ENCODE measurements around the gene SFTPA1.

SFTPA1 gene

GRCh38 chr10:79628988-79629954 is 18.5 kb downstream of the SFTPA1 start:
- TF ChIP-seq, protein P1, sequence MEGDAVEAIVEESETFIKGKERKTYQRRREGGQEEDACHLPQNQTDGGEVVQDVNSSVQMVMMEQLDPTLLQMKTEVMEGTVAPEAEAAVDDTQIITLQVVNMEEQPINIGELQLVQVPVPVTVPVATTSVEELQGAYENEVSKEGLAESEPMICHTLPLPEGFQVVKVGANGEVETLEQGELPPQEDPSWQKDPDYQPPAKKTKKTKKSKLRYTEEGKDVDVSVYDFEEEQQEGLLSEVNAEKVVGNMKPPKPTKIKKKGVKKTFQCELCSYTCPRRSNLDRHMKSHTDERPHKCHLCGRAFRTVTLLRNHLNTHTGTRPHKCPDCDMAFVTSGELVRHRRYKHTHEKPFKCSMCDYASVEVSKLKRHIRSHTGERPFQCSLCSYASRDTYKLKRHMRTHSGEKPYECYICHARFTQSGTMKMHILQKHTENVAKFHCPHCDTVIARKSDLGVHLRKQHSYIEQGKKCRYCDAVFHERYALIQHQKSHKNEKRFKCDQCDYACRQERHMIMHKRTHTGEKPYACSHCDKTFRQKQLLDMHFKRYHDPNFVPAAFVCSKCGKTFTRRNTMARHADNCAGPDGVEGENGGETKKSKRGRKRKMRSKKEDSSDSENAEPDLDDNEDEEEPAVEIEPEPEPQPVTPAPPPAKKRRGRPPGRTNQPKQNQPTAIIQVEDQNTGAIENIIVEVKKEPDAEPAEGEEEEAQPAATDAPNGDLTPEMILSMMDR (IDR thresholded peaks at IDR 0.05) = no peak

GRCh38 chr10:79629955-79630327 is 19.2 kb downstream of the SFTPA1 start:
- TF ChIP-seq, protein P1 (IDR thresholded peaks at IDR 0.05) = no peak

GRCh38 chr10:79638318-79638717 is 27.6 kb downstream of the SFTPA1 start:
- TF ChIP-seq, protein P1 (IDR thresholded peaks at IDR 0.05) = no peak
